Neural cell (in vitro differentiated cells): Measurements from ENCODE around the gene PPM1A. TPM values are rescaled to one million over a fixed set of nuclear protein-coding genes. Genes with fewer than 3 reads are reported as not detected.

Experiments
- H2AFZ ChIP-seq: fragments of 200-600, 300-800 bp; sonication (generic), shearing (Covaris generic); 2 replicates; pipeline ENCODE4 v1.6.0; 2014; ENCODE audit warnings: low read depth, mild to moderate bottlenecking, antibody characterized with exemption, low read length, moderate library complexity
- H3F3A ChIP-seq: fragments of 200-600 bp; shearing (Covaris generic); 2 replicates; pipeline ENCODE4 v1.6.1; 2016; ENCODE audit warnings: mild to moderate bottlenecking, moderate library complexity, mixed read lengths, antibody characterized with exemption, low read length; ENCODE audit not compliant: insufficient read depth, poor library complexity, severe bottlenecking
- H3K27ac ChIP-seq: fragments of 200-600, 300-800 bp; sonication (generic), shearing (Covaris generic); 2 replicates; pipeline ENCODE4 v1.5.1; 2014; ENCODE audit warnings: mild to moderate bottlenecking, low read length, moderate library complexity
- H3K27me3 ChIP-seq: fragments of 300-800, 200-600 bp; sonication (generic), shearing (Covaris generic); 2 replicates; pipeline ENCODE4 v1.6.0; 2014; ENCODE audit warnings: mild to moderate bottlenecking, low read depth, low read length, moderate library complexity; ENCODE audit not compliant: insufficient read depth
- H3K36me3 ChIP-seq: fragments of 300-800, 200-600 bp; sonication (generic), shearing (Covaris generic); 2 replicates; pipeline ENCODE4 v1.5.1; 2014; ENCODE audit warnings: mild to moderate bottlenecking, antibody characterized with exemption, low read length, moderate library complexity; ENCODE audit not compliant: insufficient read depth
- H3K4me2 ChIP-seq: fragments of 300-800, 200-600 bp; sonication (generic), shearing (Covaris generic); 2 replicates; pipeline ENCODE4 v1.6.0; 2014; ENCODE audit warnings: mild to moderate bottlenecking, low read length
- H3K4me3 ChIP-seq: fragments of 300-800, 200-600 bp; sonication (generic), shearing (Covaris generic); 2 replicates; pipeline ENCODE4 v1.5.1; 2014; ENCODE audit warnings: mild to moderate bottlenecking, low read length, moderate library complexity
- H3K79me2 ChIP-seq: fragments of 200-600 bp; shearing (Covaris generic); replicated peaks from 2 replicates; pipeline ENCODE4 v1.6.0; 2014; ENCODE audit warnings: mild to moderate bottlenecking, low read length, moderate library complexity; ENCODE audit not compliant: insufficient read depth
- H3K9ac ChIP-seq: fragments of 300-800, 200-600 bp; sonication (generic), shearing (Covaris generic); 2 replicates; pipeline ENCODE4 v1.6.1; 2016; ENCODE audit warnings: mild to moderate bottlenecking, low read length, mixed read lengths
- H3K9me2 ChIP-seq: fragments of 200-600 bp; shearing (Covaris generic); 2 replicates; pipeline ENCODE4 v1.6.1; 2016; ENCODE audit warnings: mild to moderate bottlenecking, low read length, mixed read lengths; ENCODE audit not compliant: insufficient read depth
- H3K9me3 ChIP-seq: fragments of 200-600, 300-800 bp; sonication (generic), shearing (Covaris generic); 2 replicates; pipeline ENCODE4 v1.6.1; 2016; ENCODE audit warnings: mild to moderate bottlenecking, mixed run types, low read length, moderate library complexity, mixed read lengths
- H4K20me1 ChIP-seq: fragments of 200-600 bp; shearing (Covaris generic); 2 replicates; pipeline ENCODE4 v1.6.1; 2016; ENCODE audit warnings: mild to moderate bottlenecking, mixed run types; ENCODE audit not compliant: insufficient read depth
- EP300 ChIP-seq: fragments of 450-650 bp; conservative IDR thresholded peaks from 2 replicates; pipeline ENCODE4 v1.6.1; 2014; ENCODE audit warnings: antibody characterized with exemption, mild to moderate bottlenecking, moderate library complexity; ENCODE audit not compliant: poor library complexity, severe bottlenecking
- EZH2 ChIP-seq: fragments of 200-600, 300-800 bp; shearing (Covaris generic), sonication (generic); IDR thresholded peaks from 2 replicates; pipeline ENCODE4 v1.6.1; 2014; ENCODE audit warnings: antibody characterized with exemption, low read length, borderline replicate concordance, mild to moderate bottlenecking; ENCODE audit not compliant: insufficient read depth, poor library complexity, severe bottlenecking
- MXI1 ChIP-seq: fragments of 450-650 bp; conservative IDR thresholded peaks from 2 replicates; pipeline ENCODE4 v1.6.1; 2014; ENCODE audit warnings: antibody characterized with exemption, mild to moderate bottlenecking; ENCODE audit not compliant: poor library complexity, severe bottlenecking
- POLR2AphosphoS5 ChIP-seq: IDR thresholded peaks from 2 replicates; pipeline ENCODE4 v1.6.1; 2012
- RAD21 ChIP-seq: fragments of 450-650 bp; conservative IDR thresholded peaks from 2 replicates; pipeline ENCODE4 v1.6.1; 2014; ENCODE audit warnings: antibody characterized with exemption, mild to moderate bottlenecking, moderate library complexity
- SMC3 ChIP-seq: fragments of 450-650 bp; conservative IDR thresholded peaks from 2 replicates; pipeline ENCODE4 v1.6.1; 2014; ENCODE audit warnings: antibody characterized with exemption, mild to moderate bottlenecking, moderate library complexity; ENCODE audit not compliant: poor library complexity
- TAF1 ChIP-seq: IDR thresholded peaks from 2 replicates; pipeline ENCODE4 v1.6.1; 2012; ENCODE audit warnings: low read depth
- polyA plus RNA-seq: library from polyadenylated mRNA; depleted of rRNA; stranded (reverse); fragments of >200 nt; gene quantifications from 2 replicates; pipeline ENCODE4 v1.2.3, GENCODE V29; 2014
- TF ChIP-seq, protein P1 (sequence below): IDR thresholded peaks from 2 replicates; pipeline ENCODE4 v1.6.1; 2012; ENCODE audit warnings: borderline replicate concordance
- TF ChIP-seq, protein P2 (sequence below): fragments of 450-650 bp; IDR thresholded peaks from 2 replicates; pipeline ENCODE4 v1.5.1; 2014; ENCODE audit warnings: antibody characterized with exemption, mild to moderate bottlenecking, moderate library complexity; ENCODE audit not compliant: poor library complexity, severe bottlenecking

The PPM1A gene
- polyA plus RNA-seq, 1 donor from 2014 or later: 52.1 TPM

DNA sequence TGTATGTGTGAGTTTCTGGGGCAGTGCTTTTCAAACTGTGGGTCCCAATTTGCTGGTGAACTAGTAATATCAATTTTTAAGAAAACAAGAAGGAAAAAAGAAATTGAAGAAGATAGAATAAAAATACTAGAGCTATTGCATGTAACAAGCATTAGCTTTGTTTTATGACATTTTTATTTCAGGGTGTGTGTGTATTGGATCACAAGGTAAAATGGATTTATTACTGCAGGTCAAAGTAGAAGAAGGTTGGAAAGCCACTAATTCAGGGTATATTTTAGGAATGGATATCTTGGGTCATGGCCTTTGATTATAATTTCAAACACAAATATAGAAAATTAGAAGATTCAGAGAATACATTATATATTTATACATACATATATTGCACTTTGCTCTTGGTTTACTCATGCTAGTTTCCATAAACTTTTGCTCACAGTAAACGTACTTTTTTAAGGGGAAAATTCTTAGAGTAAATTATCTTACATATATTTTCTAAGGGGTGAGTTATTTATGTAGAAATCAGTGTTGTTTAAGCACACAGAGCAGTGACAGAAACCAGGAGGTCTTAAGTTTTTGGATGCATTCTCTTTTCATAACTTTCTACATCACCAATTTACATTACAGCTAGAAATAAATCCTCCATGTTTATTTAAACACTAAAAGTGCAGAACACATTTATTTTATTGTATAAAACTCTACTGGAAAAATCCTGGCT lies 34.5 kb upstream of the PPM1A start (continued):
- TF ChIP-seq, protein P1, sequence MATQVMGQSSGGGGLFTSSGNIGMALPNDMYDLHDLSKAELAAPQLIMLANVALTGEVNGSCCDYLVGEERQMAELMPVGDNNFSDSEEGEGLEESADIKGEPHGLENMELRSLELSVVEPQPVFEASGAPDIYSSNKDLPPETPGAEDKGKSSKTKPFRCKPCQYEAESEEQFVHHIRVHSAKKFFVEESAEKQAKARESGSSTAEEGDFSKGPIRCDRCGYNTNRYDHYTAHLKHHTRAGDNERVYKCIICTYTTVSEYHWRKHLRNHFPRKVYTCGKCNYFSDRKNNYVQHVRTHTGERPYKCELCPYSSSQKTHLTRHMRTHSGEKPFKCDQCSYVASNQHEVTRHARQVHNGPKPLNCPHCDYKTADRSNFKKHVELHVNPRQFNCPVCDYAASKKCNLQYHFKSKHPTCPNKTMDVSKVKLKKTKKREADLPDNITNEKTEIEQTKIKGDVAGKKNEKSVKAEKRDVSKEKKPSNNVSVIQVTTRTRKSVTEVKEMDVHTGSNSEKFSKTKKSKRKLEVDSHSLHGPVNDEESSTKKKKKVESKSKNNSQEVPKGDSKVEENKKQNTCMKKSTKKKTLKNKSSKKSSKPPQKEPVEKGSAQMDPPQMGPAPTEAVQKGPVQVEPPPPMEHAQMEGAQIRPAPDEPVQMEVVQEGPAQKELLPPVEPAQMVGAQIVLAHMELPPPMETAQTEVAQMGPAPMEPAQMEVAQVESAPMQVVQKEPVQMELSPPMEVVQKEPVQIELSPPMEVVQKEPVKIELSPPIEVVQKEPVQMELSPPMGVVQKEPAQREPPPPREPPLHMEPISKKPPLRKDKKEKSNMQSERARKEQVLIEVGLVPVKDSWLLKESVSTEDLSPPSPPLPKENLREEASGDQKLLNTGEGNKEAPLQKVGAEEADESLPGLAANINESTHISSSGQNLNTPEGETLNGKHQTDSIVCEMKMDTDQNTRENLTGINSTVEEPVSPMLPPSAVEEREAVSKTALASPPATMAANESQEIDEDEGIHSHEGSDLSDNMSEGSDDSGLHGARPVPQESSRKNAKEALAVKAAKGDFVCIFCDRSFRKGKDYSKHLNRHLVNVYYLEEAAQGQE: no peak

DNA sequence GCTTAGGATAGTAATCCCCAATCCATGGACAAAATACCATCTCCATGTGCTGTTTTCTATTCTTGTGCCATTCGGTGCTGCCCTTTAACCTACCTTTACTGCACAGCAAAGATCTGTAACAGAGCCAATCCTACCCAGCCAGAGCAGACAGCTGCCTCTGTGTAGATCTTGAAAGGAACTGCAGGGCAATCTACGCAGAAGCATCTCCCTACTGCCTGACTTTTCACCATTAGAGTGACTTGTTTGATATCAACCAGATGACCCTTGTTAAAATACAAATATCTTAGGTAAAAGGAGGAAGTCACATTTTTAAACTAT lies 33.9 kb upstream of the PPM1A start:
- Histone ChIP-seq H3K27me3 (no peaks in the 10 kb centered on the region), H2AFZ (no peak overlapping the region)
- TF ChIP-seq EZH2 (no peak), RAD21 (no peak), SMC3 (no peak), POLR2AphosphoS5 (no peak), MXI1 (no peak), EP300 (no peak), TAF1 (no peak)
- TF ChIP-seq, protein P1: no peak
- TF ChIP-seq, protein P2, sequence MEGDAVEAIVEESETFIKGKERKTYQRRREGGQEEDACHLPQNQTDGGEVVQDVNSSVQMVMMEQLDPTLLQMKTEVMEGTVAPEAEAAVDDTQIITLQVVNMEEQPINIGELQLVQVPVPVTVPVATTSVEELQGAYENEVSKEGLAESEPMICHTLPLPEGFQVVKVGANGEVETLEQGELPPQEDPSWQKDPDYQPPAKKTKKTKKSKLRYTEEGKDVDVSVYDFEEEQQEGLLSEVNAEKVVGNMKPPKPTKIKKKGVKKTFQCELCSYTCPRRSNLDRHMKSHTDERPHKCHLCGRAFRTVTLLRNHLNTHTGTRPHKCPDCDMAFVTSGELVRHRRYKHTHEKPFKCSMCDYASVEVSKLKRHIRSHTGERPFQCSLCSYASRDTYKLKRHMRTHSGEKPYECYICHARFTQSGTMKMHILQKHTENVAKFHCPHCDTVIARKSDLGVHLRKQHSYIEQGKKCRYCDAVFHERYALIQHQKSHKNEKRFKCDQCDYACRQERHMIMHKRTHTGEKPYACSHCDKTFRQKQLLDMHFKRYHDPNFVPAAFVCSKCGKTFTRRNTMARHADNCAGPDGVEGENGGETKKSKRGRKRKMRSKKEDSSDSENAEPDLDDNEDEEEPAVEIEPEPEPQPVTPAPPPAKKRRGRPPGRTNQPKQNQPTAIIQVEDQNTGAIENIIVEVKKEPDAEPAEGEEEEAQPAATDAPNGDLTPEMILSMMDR: no peak

More for the DNA sequence above, 33.9 kb upstream of the PPM1A start:
- Histone ChIP-seq H3K9me3 (no peaks in the 10 kb centered on the region), H3K4me2 (no peak overlapping the region), H3K9me2 (no peaks in the 10 kb centered on the region), H3F3A (no peaks in the 10 kb centered on the region), H3K36me3 (no peaks in the 10 kb centered on the region), H3K79me2 (no peaks in the 10 kb centered on the region), H3K9ac (no peak overlapping the region), H3K4me3 (no peak overlapping the region), H3K27ac (no peak overlapping the region), H4K20me1 (no peaks in the 10 kb centered on the region)
